ENCODE results near the gene RETREG3. TPM values are rescaled to one million over a fixed set of nuclear protein-coding genes. Genes with fewer than 3 reads are reported as not detected.

RETREG3 gene
- total and polyA plus RNA-seq, 2 of the 4 experiments (the other 2 are of a cell fraction): 18.1 to 44.1 TPM

GRCh38 chr17:42591411-42591810, 17.8 kb downstream of the RETREG3 start:
- no peak overlapping the region for H2AK9ac ChIP-seq (replicated peaks; ENCODE audit: low read depth, low read length, poor library complexity)
- DNase-seq: no peak
- dilution Hi-C loops (cut with HindIII; ENCODE audit: low sequenced_read_pairs, unreplicated experiment) (no loop called here), intact Hi-C loops (cut with micrococcal nuclease) (no loop called here), in situ Hi-C loops (cut with MboI; ENCODE audit: low sequenced_read_pairs) (no loop called here)
- H3K27me3 ChIP-seq (ENCODE audit: control insufficient read depth, insufficient read depth, low read length): no peaks in the 10 kb centered on the region
- no peak overlapping the region for H3K18ac ChIP-seq (ENCODE audit: low read depth, low read length)
- H2AFZ ChIP-seq (replicated peaks; ENCODE audit: low read length, poor library complexity): no peak overlapping the region
- ChIA-PET POLR2A (ENCODE audit: unreplicated experiment) (no interaction called here), CTCF (interaction anchor here (0.7 kb wide), 1 partner anchor 13 kb away, joined by 3 read pairs; no protein-coding TSS in a partner anchor)
- H3K14ac ChIP-seq (replicated peaks; ENCODE audit: low read depth, low read length): no peak overlapping the region
- H3K36me3 ChIP-seq (ENCODE audit: control insufficient read depth, insufficient read depth, low read length): peaks cover 39% of the 10 kb centered on the region
- H3K4ac ChIP-seq (ENCODE audit: low read depth, low read length): no peak overlapping the region
- no peak overlapping the region for H3K27ac ChIP-seq (ENCODE audit: insufficient read depth, low read length)
- no peak overlapping the region for H2BK15ac ChIP-seq (ENCODE audit: low read depth, low read length)
- no peak overlapping the region for H4K91ac ChIP-seq (ENCODE audit: insufficient read depth, low read depth, low read length)
- H3K79me1 ChIP-seq (ENCODE audit: low read depth in 1 of 2, low read length in 2 of 2): peaks cover 0 to 34% of the 10 kb centered on the region in 2 experiments; a peak in 3 of 4 replicates
- BruUV-seq (replicated peaks): no TSS peak
- no peak overlapping the region for H2BK5ac ChIP-seq (ENCODE audit: low read depth, low read length, poor library complexity, severe bottlenecking)
- H3K9me1 ChIP-seq (ENCODE audit: insufficient read depth, low read length): no peaks in the 10 kb centered on the region; the same call in 1 of the 2 replicates
- no peak overlapping the region for H2BK120ac ChIP-seq (ENCODE audit: low read depth, low read length)
- no peak overlapping the region for H2BK20ac ChIP-seq (ENCODE audit: low read depth, low read length)
- ATAC-seq (ENCODE audit: low read depth): no peak
- no peak overlapping the region for H4K8ac ChIP-seq (ENCODE audit: low read depth in 2 of 2, low read length in 2 of 2)
- no peak overlapping the region for H3K23ac ChIP-seq (ENCODE audit: low read depth, low read length)
- no peak overlapping the region for H3K4me3 ChIP-seq (ENCODE audit: insufficient read depth, low read depth, low read length)
- no peak overlapping the region for H2AK5ac ChIP-seq (ENCODE audit: low read depth, low read length)
- peaks cover 15% of the 10 kb centered on the region; the same call in 1 of the 2 replicates for H4K20me1 ChIP-seq (ENCODE audit: insufficient read depth, low read length)
- WGBS, 2 experiments (ENCODE audit: extremely low coverage in 2 of 2, insufficient read length in 1 of 2): 93% methylated on average over 3 of the region's 9 CpGs; no CpG with 5 or more reads in 1 of the 2 experiments
- no peak overlapping the region for H3K4me2 ChIP-seq (ENCODE audit: low read depth, low read length)
- no peak overlapping the region for H3K56ac ChIP-seq (ENCODE audit: extremely low read depth, insufficient read depth, low read length)
- no peak overlapping the region for H3K9ac ChIP-seq (ENCODE audit: low read depth, low read length)
- H4K5ac ChIP-seq (ENCODE audit: low read depth, low read length): no peak overlapping the region
- H3K4me1 ChIP-seq (ENCODE audit: control insufficient read depth, insufficient read depth, low read length): no peaks in the 10 kb centered on the region
- TF ChIP-seq SMC3 (IDR thresholded peaks at IDR 0.05; ENCODE audit: low read depth, low read length) (no peak), BHLHE40 (IDR thresholded peaks at IDR 0.05; ENCODE audit: low read depth, low read length) (no peak), NFE2L2 (IDR thresholded peaks at IDR 0.05; ENCODE audit: low read depth, low read length) (no peak), RFX5 (IDR thresholded peaks at IDR 0.05; ENCODE audit: low read depth, low read length) (no peak), FOS (IDR thresholded peaks at IDR 0.05; ENCODE audit: low read depth, low read length) (no peak), POLR2A (IDR thresholded peaks at IDR 0.05; ENCODE audit: low read depth, low read length) (no peak), RCOR1 (IDR thresholded peaks at IDR 0.05; ENCODE audit: insufficient replicate concordance, low read length) (no peak), MAFK (IDR thresholded peaks at IDR 0.05; ENCODE audit: low read depth, low read length) (no peak), CEBPB (IDR thresholded peaks at IDR 0.05; ENCODE audit: low read depth, low read length) (no peak), RAD21 (IDR thresholded peaks at IDR 0.05; ENCODE audit: low read length) (no peak), MAZ (IDR thresholded peaks at IDR 0.05; ENCODE audit: borderline replicate concordance, low read depth, low read length) (no peak)
- TF ChIP-seq, protein P1, sequence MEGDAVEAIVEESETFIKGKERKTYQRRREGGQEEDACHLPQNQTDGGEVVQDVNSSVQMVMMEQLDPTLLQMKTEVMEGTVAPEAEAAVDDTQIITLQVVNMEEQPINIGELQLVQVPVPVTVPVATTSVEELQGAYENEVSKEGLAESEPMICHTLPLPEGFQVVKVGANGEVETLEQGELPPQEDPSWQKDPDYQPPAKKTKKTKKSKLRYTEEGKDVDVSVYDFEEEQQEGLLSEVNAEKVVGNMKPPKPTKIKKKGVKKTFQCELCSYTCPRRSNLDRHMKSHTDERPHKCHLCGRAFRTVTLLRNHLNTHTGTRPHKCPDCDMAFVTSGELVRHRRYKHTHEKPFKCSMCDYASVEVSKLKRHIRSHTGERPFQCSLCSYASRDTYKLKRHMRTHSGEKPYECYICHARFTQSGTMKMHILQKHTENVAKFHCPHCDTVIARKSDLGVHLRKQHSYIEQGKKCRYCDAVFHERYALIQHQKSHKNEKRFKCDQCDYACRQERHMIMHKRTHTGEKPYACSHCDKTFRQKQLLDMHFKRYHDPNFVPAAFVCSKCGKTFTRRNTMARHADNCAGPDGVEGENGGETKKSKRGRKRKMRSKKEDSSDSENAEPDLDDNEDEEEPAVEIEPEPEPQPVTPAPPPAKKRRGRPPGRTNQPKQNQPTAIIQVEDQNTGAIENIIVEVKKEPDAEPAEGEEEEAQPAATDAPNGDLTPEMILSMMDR (conservative IDR thresholded peaks at IDR 0.05; ENCODE audit: low read depth, low read length): no peak
- H3K9me3 ChIP-seq (ENCODE audit: control insufficient read depth, insufficient read depth, low read length): no peaks in the 10 kb centered on the region

Data from IMR-90 (cell line).